HG02943 (cell line): ENCODE data around the gene RAF1.

Experiments used
- ATAC-seq: cut with Tn5 transposase; IDR thresholded peaks from one replicate; pipeline ENCODE4 v1.9.1; 2021; ENCODE audit warnings: mild to moderate bottlenecking, low read depth, moderate library complexity; ENCODE audit not compliant: unreplicated experiment

RAF1 gene

DNA sequence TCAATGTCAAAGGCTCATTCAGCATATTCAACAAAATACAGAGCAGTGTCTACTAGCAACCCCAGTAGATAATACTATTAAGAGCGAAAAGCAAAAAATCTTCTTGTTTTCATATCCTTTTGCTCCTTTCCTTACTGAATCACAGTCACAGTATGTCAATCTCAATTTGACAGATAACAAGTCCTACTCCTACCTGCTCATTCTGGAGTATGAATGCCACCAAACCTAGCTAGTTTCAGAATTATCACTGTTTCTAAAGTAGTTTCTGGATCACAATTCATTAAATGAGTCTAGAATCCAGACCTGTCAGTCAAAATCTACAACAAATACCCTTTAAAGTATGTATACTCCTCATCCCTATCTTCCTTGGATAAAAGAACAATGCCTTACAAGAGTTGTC is 55.5 kb downstream of the RAF1 start:
- ATAC-seq: no peak

- no peak for ATAC-seq
These were observed 59.9 kb downstream of the RAF1 start for GRCh38 chr3:12603969-12604368.

DNA sequence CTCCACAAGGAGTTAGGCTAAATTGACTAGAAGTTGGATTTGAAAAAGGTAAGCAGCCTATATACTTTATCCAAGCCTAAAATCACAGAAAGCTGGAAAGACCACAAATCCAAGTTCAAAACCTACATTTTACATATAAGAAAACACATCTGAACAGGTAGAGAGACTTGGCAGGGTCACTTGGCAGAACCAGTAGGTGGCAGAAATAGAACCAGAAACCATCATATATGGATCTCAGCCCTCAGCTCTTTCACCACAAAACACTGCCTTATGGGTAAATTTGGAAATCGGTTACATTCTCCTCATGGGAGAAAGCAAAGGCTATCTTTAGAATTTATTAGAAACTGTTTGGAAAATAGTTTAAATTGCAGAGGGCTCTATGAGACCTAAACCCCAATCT is 62.8 kb downstream of the RAF1 start:
- ATAC-seq: no peak

GRCh38 chr3:12598890-12599289 is 65.0 kb downstream of the RAF1 start:
- ATAC-seq: no peak

DNA sequence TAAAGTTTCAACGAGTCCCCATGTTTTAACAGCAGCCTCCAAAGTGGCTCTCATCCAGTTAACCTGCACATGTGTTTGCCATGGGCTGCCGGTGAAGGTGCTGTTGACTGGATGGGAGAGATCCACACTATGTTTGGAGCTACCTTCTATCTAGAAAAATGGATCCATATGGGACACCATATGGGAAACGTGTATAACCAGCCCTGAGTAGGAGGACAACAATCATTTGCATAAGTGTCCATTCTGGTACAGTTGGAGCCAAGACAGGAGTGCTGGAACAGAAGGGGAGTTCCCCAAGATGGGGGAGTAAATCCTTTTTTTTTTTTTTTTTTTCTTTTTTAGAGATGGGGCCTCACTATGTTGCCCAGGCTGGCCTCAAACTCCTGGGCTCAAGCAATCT is 70.4 kb downstream of the RAF1 start:
- no peak for ATAC-seq

- no peak for ATAC-seq
These were observed 71.8 kb downstream of the RAF1 start for GRCh38 chr3:12591997-12592715.

GRCh38 chr3:12591456-12591855 is 72.5 kb downstream of the RAF1 start:
- ATAC-seq: no peak

DNA sequence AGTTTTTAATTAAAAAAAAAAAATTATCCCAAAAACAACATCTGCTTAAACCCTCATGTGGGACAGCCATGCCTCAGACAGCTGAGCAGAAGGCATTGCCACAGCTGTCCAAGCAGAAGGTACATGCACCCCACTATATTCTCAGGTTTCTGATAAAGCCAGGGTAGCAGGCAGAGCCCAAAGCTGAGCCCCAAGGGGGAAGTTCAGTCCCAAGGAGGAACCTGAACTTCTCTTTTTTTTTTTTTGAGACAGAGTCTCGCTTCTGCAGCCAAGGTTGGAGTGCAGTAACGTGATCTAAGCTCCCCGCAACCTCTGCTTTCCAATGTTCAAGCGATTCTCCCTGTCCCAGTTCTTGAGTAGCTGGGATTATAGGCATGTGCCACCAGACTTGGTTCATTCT is 73.8 kb downstream of the RAF1 start:
- no peak for ATAC-seq

DNA sequence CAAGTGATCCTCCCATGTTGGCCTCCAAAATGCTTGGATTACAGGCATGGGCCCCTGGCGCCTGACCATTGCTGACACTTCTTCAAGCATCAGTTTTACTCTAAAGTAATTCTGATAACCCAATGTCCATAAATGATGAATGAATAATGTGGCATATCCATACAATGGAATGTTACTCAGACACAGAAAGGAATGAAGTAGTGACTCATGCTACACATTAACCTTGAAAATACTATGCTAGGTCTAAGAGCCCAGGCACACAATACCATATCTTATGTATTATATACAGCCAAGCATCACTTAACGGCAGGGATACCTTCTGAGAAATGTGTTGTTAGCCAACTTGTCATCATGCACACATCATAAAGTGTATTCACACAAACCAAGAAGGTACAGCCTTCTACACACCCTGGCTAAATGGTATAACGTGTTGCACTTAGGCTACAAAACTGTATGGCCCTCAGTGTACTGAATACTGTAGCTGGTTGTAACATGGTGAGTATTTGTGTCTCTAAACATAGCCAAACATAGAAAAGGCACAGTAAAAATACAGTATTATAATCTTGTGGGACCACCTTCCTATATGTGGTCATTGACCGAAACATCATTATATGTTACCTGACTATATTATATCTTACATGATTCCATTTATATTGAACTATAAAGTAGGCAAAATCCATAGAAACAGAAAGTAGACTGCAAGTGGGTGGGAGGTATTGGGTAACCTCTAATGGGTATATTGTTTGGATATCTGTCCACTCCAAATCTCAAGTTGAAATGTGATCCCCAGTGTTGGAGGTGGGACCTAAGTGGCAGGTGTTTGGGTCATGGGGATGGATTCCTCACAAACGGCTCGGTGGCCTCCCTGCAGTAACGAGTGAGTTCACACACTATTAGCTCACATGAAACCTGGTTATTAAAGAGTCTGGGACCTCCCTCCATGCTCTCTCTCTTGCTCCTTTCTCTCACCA is 75.6 kb downstream of the RAF1 start:
- no peak for ATAC-seq

DNA sequence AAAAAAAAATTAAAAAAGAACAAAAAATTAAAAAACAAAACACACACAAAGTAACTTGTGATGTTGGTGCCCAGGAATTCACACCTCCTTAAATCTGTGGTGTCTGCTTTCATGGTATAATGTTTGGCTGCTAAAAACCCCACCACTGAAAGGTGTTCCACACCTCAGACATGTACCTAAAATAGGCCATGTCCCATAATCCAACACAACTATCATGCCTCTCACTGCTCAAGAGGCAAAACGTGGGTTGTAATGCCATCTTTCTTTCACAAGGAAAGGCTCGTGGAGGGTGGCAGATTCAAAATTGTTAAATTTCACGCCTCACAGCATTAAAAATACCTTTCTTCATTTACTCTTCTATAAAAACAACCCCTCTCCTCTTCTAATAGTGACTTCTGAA is 77.5 kb downstream of the RAF1 start:
- ATAC-seq: no peak

DNA sequence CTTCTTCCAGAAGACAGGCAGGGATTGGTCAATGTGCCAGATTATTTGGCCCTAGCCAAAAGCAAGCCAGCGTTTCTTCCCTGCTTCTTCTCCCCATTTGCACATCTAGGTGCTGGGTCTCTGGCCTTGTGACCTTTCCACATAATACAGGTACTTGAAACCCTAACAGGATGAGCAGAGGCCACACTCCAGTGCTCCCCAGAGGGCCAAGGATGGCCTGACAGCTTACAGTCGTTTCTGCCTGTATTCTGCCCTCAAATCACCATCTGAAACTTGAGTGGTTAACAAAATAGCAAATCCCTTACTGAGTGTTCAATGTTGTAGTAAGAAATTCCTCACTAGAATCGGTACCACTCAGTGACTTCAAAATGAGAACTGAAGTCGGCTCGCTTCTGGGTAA is 77.9 kb downstream of the RAF1 start:
- no peak for ATAC-seq

GRCh38 chr3:12585181-12585580 is 78.7 kb downstream of the RAF1 start:
- ATAC-seq: no peak

DNA sequence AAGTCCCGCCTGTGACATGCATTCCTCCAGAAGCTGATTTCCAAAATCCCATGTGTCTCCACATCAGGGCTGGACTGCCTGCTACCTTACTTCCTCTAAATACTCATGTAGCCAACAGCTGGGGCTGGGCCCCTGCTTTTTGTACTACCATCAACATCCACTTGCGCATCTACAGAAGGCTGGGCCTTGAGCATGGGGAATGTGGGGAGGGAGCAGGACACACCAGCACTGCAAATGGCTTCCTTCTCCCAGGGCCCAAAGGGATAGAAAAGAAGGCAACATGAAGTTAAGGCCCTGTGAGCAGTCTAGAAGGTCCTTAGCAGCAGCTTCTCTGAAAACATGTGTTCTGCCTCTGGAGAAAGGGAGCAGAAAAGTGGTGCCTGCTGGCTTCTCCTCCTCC is 79.8 kb downstream of the RAF1 start:
- ATAC-seq: no peak

DNA sequence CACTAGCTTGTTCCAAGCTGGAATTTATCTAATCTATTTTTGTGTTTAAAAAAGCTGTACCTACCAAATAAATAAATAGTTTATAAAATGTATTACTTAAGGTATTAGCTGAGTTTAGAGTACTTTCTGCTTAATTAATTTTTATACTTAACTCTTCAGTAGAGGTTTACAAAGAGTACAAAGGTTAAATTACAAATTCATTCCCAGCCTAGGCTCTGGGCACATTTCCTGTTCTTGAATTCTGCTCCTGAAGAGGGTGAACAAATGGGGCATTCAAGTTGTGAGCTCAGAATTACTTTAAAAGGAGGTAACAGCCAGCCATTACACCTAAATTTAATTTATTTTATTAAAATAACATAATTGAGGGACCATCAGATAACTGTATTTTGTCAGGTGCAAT is 80.6 kb downstream of the RAF1 start:
- no peak for ATAC-seq

DNA sequence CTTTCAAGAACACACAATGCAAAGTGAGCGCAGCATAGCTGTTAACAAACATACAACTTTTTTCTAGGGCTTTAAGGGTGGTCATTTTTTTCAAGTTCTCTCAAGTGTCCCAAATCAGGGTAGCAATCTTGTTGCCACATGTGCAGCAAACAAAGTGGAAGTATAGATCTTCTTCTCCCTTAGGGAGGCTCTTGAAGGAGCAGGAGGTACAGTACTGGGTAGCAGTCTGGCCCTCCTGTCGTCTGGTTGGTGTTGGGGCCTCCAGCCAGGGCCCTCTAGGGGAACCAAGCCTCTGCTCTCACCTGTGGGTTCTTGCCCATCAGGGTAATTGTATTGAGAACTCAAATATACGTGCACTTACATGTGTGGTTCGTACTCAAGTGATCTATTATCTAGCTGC is 81.2 kb downstream of the RAF1 start:
- no peak for ATAC-seq

DNA sequence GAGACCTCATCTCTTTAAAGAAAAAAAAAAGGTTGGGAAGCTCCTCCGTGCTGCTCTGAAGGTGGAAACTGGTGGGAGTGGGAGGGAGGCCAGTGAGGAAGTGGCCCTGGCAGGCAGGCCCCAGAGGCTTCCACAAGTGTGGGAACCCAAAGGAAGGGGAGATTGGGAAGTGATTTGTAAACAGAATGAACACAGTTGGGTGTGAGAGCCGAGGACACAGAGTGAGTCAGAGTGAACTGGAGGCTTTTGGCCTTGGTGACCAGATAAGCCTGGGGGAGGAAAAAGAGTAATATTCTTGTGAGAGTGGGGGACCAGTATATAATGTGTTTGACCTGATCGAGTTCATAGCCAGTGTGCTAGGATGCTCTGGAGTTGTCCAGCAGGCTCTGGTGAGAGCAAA is 84.0 kb downstream of the RAF1 start:
- no peak for ATAC-seq

GRCh38 chr3:12579456-12579855 is 84.5 kb downstream of the RAF1 start:
- no peak for ATAC-seq

DNA sequence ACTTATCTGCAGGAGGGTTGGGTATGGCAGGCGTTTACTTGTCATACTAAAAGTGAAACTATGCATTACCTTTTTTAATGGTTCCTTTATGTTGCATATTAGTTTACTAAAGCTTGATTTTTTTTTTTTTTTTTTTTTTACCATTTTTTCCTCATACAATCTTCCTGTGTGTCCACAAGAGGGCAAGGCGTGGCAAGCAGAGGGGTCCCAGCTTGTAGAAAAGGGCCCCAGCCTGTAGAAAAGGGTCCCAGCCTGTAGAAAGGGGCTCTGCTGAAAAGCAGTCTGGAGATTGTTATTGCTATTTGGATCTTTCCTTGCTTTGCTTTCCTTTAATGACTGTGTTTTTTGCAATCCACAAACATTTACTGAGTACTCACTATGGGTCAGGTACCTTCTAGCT is 85.2 kb downstream of the RAF1 start:
- no peak for ATAC-seq

DNA sequence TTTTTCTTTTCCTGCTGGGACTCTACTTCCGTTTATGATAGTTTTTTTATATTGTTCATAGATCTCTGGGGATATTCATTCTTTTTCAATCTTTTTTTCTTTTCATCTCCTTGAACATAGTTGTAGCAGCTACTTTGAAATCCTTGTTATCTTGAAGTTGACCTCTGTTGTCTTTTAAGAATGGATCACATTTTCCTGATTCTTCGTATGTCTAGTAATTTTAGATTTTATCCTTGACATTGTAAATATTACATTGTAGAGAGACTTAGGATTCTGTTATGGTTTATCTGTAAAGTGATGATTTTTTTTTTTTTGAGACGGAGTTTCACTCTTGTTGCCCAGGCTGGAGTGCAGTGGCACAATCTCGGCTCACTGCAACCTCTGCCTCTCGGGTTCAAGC is 86.5 kb downstream of the RAF1 start:
- no peak for ATAC-seq

- no peak for ATAC-seq
These were observed 89.3 kb downstream of the RAF1 start for GRCh38 chr3:12574661-12575060.

DNA sequence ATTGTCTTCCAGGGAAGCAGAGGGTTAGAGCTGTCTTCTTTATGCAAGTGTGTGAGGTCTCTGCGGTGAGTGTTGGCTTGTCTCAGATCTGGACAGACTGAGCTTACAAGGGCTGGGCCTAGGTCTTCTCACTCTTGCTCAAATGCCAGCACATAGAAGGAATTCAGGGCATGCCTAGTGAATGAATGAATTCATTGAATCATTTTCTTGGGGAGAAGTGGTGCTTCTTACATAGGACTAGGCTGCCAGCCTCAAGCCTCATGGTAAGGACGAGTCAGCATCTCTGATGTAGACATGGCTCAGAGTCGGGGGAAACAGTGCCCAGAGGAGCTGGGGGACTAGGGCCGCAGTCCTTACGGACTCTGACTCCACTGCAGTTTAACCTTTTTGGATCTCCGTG is 89.8 kb downstream of the RAF1 start:
- no peak for ATAC-seq

- ATAC-seq: no peak
These were observed 91.9 kb downstream of the RAF1 start for GRCh38 chr3:12571986-12572385.
